Heart left ventricle (tissue), 16 donors: ENCODE results near the gene SDF2L1. TPM values are rescaled to one million over a fixed set of nuclear protein-coding genes. Genes with fewer than 3 reads are reported as not detected.
"Not testable (repeated sequence)": the region's sequence is repeated elsewhere in the genome, so short reads cannot be mapped to it uniquely, and the experiment has no call there.

Experiments used
- ATAC-seq, 4 donors: fragments of 200-7000 bp; cut with Tn5 transposase; one replicate each; pipeline ENCODE4 v1.9.1; 2020 to 2022; ENCODE audit warnings: moderate library complexity in 4 of 4, mild to moderate bottlenecking in 3 of 4, moderate number of reproducible peaks in 1 of 4
- DNase-seq, 5 donors: peaks; one replicate each; pipeline ENCODE4 v3.0.0-alpha.2; 2020
- H3K27ac ChIP-seq, 12 donors: fragments of 200-600 bp; sonication (generic) in 4 of 12; one replicate each; pipeline versions ENCODE4 v1.5.0 to v1.8.0; 2016 to 2022; ENCODE audit warnings: mild to moderate bottlenecking in 2 of 12
- H3K27me3 ChIP-seq, 9 donors: fragments of 200-600 bp; sonication (generic) in 2 of 9; one replicate each; pipeline versions ENCODE4 v1.5.1 to v1.8.0; 2016 to 2022; ENCODE audit warnings: mild to moderate bottlenecking in 3 of 9
- H3K36me3 ChIP-seq, 9 donors: fragments of 200-600 bp; sonication (generic) in 2 of 9; one replicate each; pipeline versions ENCODE4 v1.5.0 to v1.8.0; 2018 to 2022; ENCODE audit warnings: mild to moderate bottlenecking in 2 of 9
- H3K4me1 ChIP-seq, 12 donors: fragments of 200-600 bp; sonication (generic) in 4 of 12; one replicate each; pipeline versions ENCODE4 v1.5.0 to v1.8.0; 2016 to 2022; ENCODE audit warnings: mild to moderate bottlenecking in 3 of 12
- H3K4me3 ChIP-seq, 12 donors: fragments of 200-600 bp; sonication (generic) in 4 of 12; one replicate each; pipeline versions ENCODE4 v1.5.0 to v1.8.0; 2017 to 2022; ENCODE audit warnings: mild to moderate bottlenecking in 9 of 12, moderate library complexity in 4 of 12
- H3K9me3 ChIP-seq, 12 donors: fragments of 200-600 bp; sonication (generic) in 4 of 12; one replicate each; pipeline versions ENCODE4 v1.5.0 to v1.8.0; 2016 to 2022; ENCODE audit warnings: mild to moderate bottlenecking in 1 of 12
- CTCF ChIP-seq, 12 donors: fragments of 200-600 bp; sonication (generic) in 4 of 12; IDR thresholded peaks; one replicate each; pipeline versions ENCODE4 v1.5.0 to v1.8.0; 2018 to 2022; ENCODE audit warnings: antibody characterized with exemption in 12 of 12, mild to moderate bottlenecking in 5 of 12
- POLR2A ChIP-seq, 2 donors: fragments of 450-650 bp; IDR thresholded peaks; one replicate each; pipeline ENCODE4 v1.6.1; 2017; ENCODE audit warnings: antibody characterized with exemption in 2 of 2, mild to moderate bottlenecking in 2 of 2, moderate library complexity in 2 of 2
- WGBS, 4 donors: extraction: QIAGEN DNeasy Blood & Tissue Kit in 2 of 4; methylation state at CpG; one replicate each; pipeline versions ENCODE4 v1.1.5 to v1.1.7; 2013 to 2018; 5-methylcytosine and 5-hydroxymethylcytosine counted together
- intact Hi-C, 10 donors: fragments of 100-400 bp; cut with DNase I; formaldehyde crosslinking; loops; one replicate each; pipeline versions ENCODE4 v1.11.1 to v1.14.2; 2022
- polyA plus RNA-seq, 2 donors: library from polyadenylated mRNA; stranded (reverse); fragments of 200-250 nt; gene quantifications; one replicate each; pipeline ENCODE4 v1.2.3, GENCODE V29; 2013
- total RNA-seq, 9 donors: library from RNA; depleted of rRNA in 2 of 9; stranded (reverse); fragments of >200 nt in 2 of 9; fragmentation: NEBNext Ultra II Directional in 3 of 9; extraction: Animal tissue kit (Norgen Biotek cat#: 25700) in 3 of 9; gene quantifications; one replicate each; pipeline versions ENCODE4 v1.1.0 to v1.2.4, GENCODE V29; 2016 to 2023
- donor health status: ischemic (EF 13 %, LVEDD 7.1; RV severe dilation, severe dysfunction).
- donor health status: healthy with polysubstance abuse.
- donor health status: DM: no; HTN: yes; CAD: no.
- donor health status: DM: no; HTN: no; CAD: no.
- donor health status: ischemic (EF 25% LVEDD 6.9; RV normal size, moderate dysfunction).
- donor health status: ischemic (EF 25% LVEDD 5.7; RV mildly dilated, moderate dysfunction).
- donor health status: healthy.
- donor health status: DM: yes; HTN: yes; CAD: no.
- donor health status: ischemic (EF 35%, LVEDD 5.7; RV mildly dilated, moderate dysfunction).
- donor health status: nonischemic (EF 11% LVEDD 7.7; RV severe dilation, severe dysfunction).
- donor health status: DM: yes; HTN: yes; CAD: no.
- donor health status: PGD.
- donor health status: ischemic (EF 29% LVEDD 5.4; RV normal size, mild dysfunction).
- donor health status: nonischemic (EF 23%, LVEDD 6.1; RV moderate dilation, normal function).

SDF2L1 gene
- total and polyA plus RNA-seq, 11 donors, result 14.1 to 226 (median 24.5) TPM

DNA sequence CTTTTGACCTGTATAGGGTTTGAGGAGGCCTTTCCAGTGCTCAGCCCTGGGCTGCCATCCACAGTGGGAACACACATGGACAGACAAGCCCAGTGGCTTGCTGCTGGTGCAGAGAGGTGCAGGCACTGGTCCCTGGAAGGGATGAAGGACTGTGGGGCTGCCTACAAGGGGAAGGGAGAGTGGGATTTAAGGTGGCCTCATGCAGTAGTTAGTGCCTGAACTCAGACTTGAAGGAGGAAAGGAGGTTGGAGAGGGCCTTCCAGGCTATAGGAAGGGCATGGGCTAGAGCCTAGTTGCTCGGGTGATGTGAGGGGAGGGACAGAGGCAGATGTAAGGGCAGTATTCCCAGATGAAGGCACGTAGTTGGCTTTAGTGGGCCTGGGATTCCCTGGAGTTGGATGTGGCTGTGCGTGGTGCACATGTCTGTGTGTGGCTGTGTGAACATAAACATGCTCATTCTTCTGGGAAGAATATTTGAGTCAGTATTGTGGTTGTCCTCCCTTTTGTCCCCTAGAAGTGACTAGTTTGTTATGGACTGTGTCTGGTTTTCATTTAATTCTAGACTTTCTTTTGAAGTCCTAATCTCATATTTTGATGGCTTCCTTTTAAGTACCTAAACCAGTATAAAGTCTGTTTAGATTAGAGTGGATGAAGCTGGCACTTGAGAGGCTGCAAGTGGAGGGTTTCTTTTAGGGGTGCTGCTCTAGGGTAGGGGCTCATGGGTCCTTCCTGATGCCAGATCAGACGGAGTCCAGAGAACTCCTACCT, 30.7 kb upstream of the SDF2L1 start:
- Histone ChIP-seq H3K36me3 (peaks cover 0 to 58% (median 41%) of the 10 kb centered on the region in 9 donors), H3K9me3 (no peaks in the 10 kb centered on the region), H3K4me1 (peaks cover 0 to 19% (median 2%) of the 10 kb centered on the region in 12 donors), H3K27me3 (no peaks in the 10 kb centered on the region), H3K4me3 (no peak overlapping the region), H3K27ac (no peak overlapping the region)
- TF ChIP-seq POLR2A (IDR thresholded peaks at IDR 0.05) (no peak), CTCF (IDR thresholded peaks at IDR 0.05) (no peak)
- DNase-seq, result no peak
- intact Hi-C loops, result no loop called here
- ATAC-seq, result no peak
- WGBS, 4 donors, result 83 to 89% (median 86%) methylated on average over 4 of the region's 4 CpGs

DNA sequence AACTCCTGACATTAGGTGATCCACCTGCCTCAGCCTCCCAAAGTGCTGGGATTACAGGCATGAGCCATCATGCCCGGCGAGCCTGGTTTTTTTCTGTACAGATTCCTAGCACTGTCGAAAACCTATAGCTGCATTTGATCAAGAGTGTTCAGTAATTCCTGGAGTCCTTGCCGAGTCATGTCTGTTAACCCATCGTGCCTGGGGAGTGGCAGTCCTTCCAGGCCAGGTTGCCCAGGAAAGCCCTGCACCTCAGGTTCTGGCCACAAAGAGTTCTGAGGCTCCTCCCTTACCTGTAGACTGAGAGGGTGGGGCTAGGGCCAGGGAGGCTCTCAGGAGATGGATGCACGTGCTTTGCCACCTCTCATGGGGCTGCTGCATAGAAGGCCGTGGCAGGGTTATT, 29.2 kb upstream of the SDF2L1 start:
- no peak for DNase-seq

DNA sequence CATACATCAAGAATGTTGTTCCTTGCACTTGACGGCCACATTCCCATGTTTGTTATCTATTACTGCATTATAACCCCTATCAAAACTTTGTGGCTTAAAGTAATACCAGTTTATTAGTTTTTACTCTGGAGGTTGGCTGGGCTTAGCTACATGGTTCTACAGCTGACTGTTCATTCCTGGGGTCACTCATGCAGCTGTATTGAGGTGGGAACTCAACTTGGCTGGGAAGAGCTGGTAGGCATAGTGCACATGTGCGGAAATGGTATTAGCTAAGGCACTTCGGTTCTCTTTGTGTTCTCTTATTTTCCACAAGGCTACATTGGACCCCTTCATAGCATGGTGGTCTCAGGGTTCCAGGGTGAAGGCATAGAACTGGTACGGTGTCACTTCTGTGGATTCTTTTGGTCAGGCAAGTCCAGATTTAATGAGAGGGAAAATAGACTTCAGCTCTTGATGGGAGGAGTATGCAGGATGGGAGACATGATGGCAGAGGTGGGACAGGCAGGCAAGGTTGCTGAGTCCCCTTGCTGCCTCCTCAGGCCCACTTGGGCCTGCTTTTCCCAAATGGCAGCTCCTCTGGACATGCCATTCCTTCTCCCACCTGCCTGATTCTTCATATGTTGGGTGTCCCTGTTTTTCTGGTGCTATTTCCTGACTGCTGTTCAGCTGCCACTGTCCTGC, 28.4 kb upstream of the SDF2L1 start:
- H3K27me3 ChIP-seq, result no peaks in the 10 kb centered on the region
- ATAC-seq (no peak), DNase-seq (no peak)
- intact Hi-C loops, result no loop called here
- no peak for TF ChIP-seq CTCF (IDR thresholded peaks at IDR 0.05)
- no peak for TF ChIP-seq POLR2A (IDR thresholded peaks at IDR 0.05)
- 70 to 96% (median 89%) methylated on average over 4 of the region's 4 CpGs for WGBS, 4 donors
- no peaks in the 10 kb centered on the region for H3K9me3 ChIP-seq
- peaks cover 0 to 7% (median 0%) of the 10 kb centered on the region in 12 donors for H3K4me1 ChIP-seq
- H3K4me3 ChIP-seq, result no peak overlapping the region
- H3K27ac ChIP-seq, result no peak overlapping the region
- peaks cover 0 to 66% (median 41%) of the 10 kb centered on the region in 9 donors for H3K36me3 ChIP-seq

More for the DNA sequence above, 29.2 kb upstream of the SDF2L1 start:
- H3K27me3 ChIP-seq, result no peaks in the 10 kb centered on the region
- no peak overlapping the region for H3K4me3 ChIP-seq
- H3K4me1 ChIP-seq, result peaks cover 0 to 13% (median 0%) of the 10 kb centered on the region in 12 donors
- no peak for TF ChIP-seq CTCF (IDR thresholded peaks at IDR 0.05)
- TF ChIP-seq POLR2A (IDR thresholded peaks at IDR 0.05), result no peak
- no peak for ATAC-seq
- intact Hi-C loops, result no loop called here
- H3K36me3 ChIP-seq, result peaks cover 0 to 61% (median 41%) of the 10 kb centered on the region in 9 donors
- WGBS, 4 donors, result 86 to 91% (median 88%) methylated on average over 7 of the region's 7 CpGs
- H3K27ac ChIP-seq, result no peak overlapping the region
- no peaks in the 10 kb centered on the region for H3K9me3 ChIP-seq

GRCh38 chr22:21615731-21616130, 26.4 kb upstream of the SDF2L1 start:
- no peaks in the 10 kb centered on the region for H3K27me3 ChIP-seq
- intact Hi-C loops, result no loop called here
- TF ChIP-seq POLR2A (IDR thresholded peaks at IDR 0.05), result no peak
- TF ChIP-seq CTCF (IDR thresholded peaks at IDR 0.05), result no peak
- ATAC-seq, result no peak
- no peak overlapping the region for H3K27ac ChIP-seq
- WGBS, 4 donors, result 75 to 77% (median 77%) methylated on average over 4 of the region's 4 CpGs
- H3K4me1 ChIP-seq, result peaks cover 0 to 12% (median 2%) of the 10 kb centered on the region in 12 donors
- DNase-seq, result peak in 1 of 5 donors; percentile 3
- H3K4me3 ChIP-seq, result no peak overlapping the region
- no peaks in the 10 kb centered on the region for H3K9me3 ChIP-seq
- H3K36me3 ChIP-seq, result peaks cover 0 to 55% (median 39%) of the 10 kb centered on the region in 9 donors

- Histone ChIP-seq H3K36me3 (peaks cover 0 to 46% (median 29%) of the 10 kb centered on the region in 9 donors), H3K4me1 (peaks cover 0 to 24% (median 9%) of the 10 kb centered on the region in 12 donors)
- DNase-seq, intact Hi-C loops, H3K27ac ChIP-seq, H3K4me3 ChIP-seq, H3K27me3 ChIP-seq, H3K9me3 ChIP-seq, ATAC-seq: not testable (repeated sequence)
- 93 to 96% (median 95%) methylated on average over 6 of the region's 6 CpGs for WGBS, 4 donors
Observed at GRCh38 chr22:21617337-21617736, 24.8 kb upstream of the SDF2L1 start.
